Hepatocyte (in vitro differentiated cells): Measurements from ENCODE around the gene PAQR5. TPM values are rescaled to one million over a fixed set of nuclear protein-coding genes. Genes with fewer than 3 reads are reported as not detected.

ENCODE experiments used
- DNase-seq: peaks from one replicate; pipeline ENCODE4 v3.0.0-alpha.2; 2016; ENCODE audit warnings: low spot score
- H2AFZ ChIP-seq: fragments of 200-600 bp; sonication (generic); 2 replicates; pipeline ENCODE4 v1.6.0; 2016; ENCODE audit warnings: antibody characterized with exemption, mild to moderate bottlenecking
- H3K27ac ChIP-seq: fragments of 200-600 bp; sonication (generic); 2 replicates; pipeline ENCODE4 v1.5.1; 2016; ENCODE audit warnings: mild to moderate bottlenecking
- H3K27me3 ChIP-seq: fragments of 200-600 bp; sonication (generic); 2 replicates; pipeline ENCODE4 v1.6.1; 2016
- H3K36me3 ChIP-seq: fragments of 200-600 bp; sonication (generic); replicated peaks from 2 replicates; pipeline ENCODE4 v1.5.1; 2016; ENCODE audit warnings: low read depth; ENCODE audit not compliant: insufficient read depth
- H3K4me1 ChIP-seq: fragments of 200-600 bp; sonication (generic); 2 replicates; pipeline ENCODE4 v1.5.1; 2016; ENCODE audit warnings: mild to moderate bottlenecking, moderate library complexity; ENCODE audit not compliant: insufficient read depth
- H3K4me2 ChIP-seq: fragments of 200-600 bp; sonication (generic); 2 replicates; pipeline ENCODE4 v1.6.0; 2016
- H3K4me3 ChIP-seq: fragments of 200-600 bp; sonication (generic); 2 replicates; pipeline ENCODE4 v1.5.1; 2016; ENCODE audit warnings: mild to moderate bottlenecking
- H3K79me2 ChIP-seq: fragments of 200-600 bp; sonication (generic); 2 replicates; pipeline ENCODE4 v1.6.0; 2017; ENCODE audit warnings: mild to moderate bottlenecking
- H3K9me2 ChIP-seq: fragments of 200-600 bp; sonication (generic); replicated peaks from 2 replicates; pipeline ENCODE4 v1.6.0; 2017; ENCODE audit warnings: mild to moderate bottlenecking; ENCODE audit not compliant: insufficient read depth
- H3K9me3 ChIP-seq: fragments of 200-600 bp; sonication (generic); 2 replicates; pipeline ENCODE4 v1.5.1; 2016; ENCODE audit warnings: low read depth, mild to moderate bottlenecking
- H4K20me1 ChIP-seq: fragments of 200-600 bp; sonication (generic); 2 replicates; pipeline ENCODE4 v1.6.0; 2016; ENCODE audit warnings: mild to moderate bottlenecking; ENCODE audit not compliant: insufficient read depth, poor library complexity, severe bottlenecking
- EZH2 ChIP-seq: fragments of 200-600 bp; sonication (generic); IDR thresholded peaks from 2 replicates; pipeline ENCODE4 v1.6.1; 2016; ENCODE audit warnings: antibody characterized with exemption, mild to moderate bottlenecking, borderline replicate concordance
- EZH2phosphoT487 ChIP-seq: fragments of 200-600 bp; sonication (generic); IDR thresholded peaks from one replicate; pipeline ENCODE4 v1.6.1; 2018; ENCODE audit warnings: antibody characterized with exemption, mild to moderate bottlenecking, low read depth, moderate library complexity; ENCODE audit not compliant: unreplicated experiment, severe bottlenecking
- whole genome bisulfite sequencing: methylation state at CpG from one replicate; pipeline ENCODE4 v1.1.6; 2016; ENCODE audit warnings: low lambda C conversion rate; ENCODE audit errors: missing lambda C conversion rate; 5-methylcytosine and 5-hydroxymethylcytosine counted together
- polyA plus RNA-seq: library from polyadenylated mRNA; unstranded; fragments of >200 nt; fragmentation: Nextera tagmentation; extraction: Ambion mirVana; gene quantifications from 2 replicates; pipeline ENCODE4 v1.2.1, GENCODE V29; 2016
- total RNA-seq: library from RNA; depleted of rRNA; stranded (reverse); fragments of >200 nt; gene quantifications from 2 replicates; pipeline ENCODE4 v1.2.3, GENCODE V29; 2014
- TF ChIP-seq, protein P1 (sequence below): fragments of 200-600 bp; sonication (generic); IDR thresholded peaks from 2 replicates; pipeline ENCODE4 v1.5.1; 2016; ENCODE audit warnings: antibody characterized with exemption, mild to moderate bottlenecking; ENCODE audit not compliant: poor library complexity

PAQR5 gene
- total and polyA plus RNA-seq, 2 experiments from 2014 or later, result 2.1 to 2.8 TPM

DNA sequence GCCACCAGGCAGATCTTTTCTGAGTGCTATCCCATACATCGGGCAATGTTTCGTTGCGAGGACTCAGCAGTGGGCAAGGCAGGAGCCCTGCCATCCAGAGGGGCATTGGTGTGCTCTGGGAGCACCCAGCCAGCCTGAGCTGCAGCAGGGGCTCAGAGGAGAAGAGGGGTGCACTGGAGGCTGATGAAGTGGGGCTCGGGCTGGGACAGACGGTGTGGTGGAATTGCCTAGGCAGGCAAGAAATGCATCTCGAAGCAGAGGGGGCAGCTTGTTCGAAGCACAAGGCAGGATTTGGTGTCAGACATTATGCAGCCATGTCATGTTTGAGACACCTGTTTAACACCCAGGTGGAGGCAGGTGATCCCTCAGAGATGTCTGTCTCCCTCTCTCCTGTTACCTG lies 19.3 kb downstream of the PAQR5 start:
- H2AFZ ChIP-seq, result no peak overlapping the region
- no peaks in the 10 kb centered on the region for H3K36me3 ChIP-seq
- no peak overlapping the region for H3K4me3 ChIP-seq
- peak overlapping the region; percentile 33 for H3K4me2 ChIP-seq
- no peak for DNase-seq
- no peaks in the 10 kb centered on the region for H4K20me1 ChIP-seq
- H3K9me3 ChIP-seq, result no peaks in the 10 kb centered on the region
- peaks cover 8% of the 10 kb centered on the region for H3K4me1 ChIP-seq
- no peaks in the 10 kb centered on the region for H3K9me2 ChIP-seq
- no peak for TF ChIP-seq EZH2
- no peaks in the 10 kb centered on the region for H3K27me3 ChIP-seq
- 95% methylated on average over 7 of the region's 7 CpGs for WGBS
- no peaks in the 10 kb centered on the region for H3K79me2 ChIP-seq
- H3K27ac ChIP-seq, result no peak overlapping the region

DNA sequence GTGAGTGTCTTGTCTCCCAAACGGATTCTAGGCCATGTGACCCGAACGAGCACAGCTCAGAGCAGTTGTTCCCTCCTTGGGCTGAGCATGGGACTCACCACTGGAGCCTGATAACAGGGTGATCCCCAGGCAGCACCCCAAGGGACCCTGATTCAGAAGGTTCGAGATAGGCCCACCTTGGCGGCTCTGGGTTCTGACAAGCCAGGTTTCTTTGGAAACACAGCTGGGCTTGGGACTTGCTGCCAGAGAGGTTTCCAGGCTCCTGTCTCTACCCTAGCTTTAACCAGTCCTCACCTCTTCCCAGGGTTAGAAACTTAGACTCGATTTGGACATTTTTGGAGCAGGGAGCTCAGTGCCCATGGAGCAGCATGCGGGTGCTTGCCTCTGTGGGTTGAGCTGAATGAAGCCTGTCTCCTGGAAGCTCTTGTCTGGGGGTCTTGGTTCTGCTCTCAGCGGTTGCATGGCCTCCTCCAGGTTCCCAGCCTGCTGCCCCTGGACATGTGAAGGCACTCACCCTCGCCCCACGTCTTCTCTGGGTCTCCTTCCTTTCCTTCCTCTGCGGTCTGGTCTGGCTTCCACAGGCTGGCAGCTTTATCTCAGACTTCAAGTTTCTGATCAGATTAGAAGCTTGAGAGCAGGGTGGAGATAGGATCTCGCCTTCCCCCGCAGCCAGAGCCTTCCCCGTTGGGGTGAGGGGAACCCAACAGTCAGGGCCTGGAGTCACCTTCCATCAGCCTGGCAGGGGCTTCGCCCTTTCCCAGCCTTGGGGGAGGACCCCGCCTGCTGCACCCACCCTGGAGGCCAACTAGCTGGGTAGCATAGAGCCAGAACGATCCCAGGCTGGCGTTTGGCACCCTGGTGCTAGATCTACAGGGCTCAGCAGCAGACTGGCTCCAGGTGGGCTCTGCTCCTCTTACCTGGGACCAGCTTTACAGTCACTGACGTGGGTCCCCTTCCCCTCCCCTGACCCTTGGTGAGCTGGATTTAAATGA lies 21.0 kb downstream of the PAQR5 start:
- no peak overlapping the region for H3K4me2 ChIP-seq
- H3K27me3 ChIP-seq, result no peaks in the 10 kb centered on the region
- 78% methylated on average over 19 of the region's 19 CpGs for WGBS
- no peaks in the 10 kb centered on the region for H3K36me3 ChIP-seq
- TF ChIP-seq, protein P1, sequence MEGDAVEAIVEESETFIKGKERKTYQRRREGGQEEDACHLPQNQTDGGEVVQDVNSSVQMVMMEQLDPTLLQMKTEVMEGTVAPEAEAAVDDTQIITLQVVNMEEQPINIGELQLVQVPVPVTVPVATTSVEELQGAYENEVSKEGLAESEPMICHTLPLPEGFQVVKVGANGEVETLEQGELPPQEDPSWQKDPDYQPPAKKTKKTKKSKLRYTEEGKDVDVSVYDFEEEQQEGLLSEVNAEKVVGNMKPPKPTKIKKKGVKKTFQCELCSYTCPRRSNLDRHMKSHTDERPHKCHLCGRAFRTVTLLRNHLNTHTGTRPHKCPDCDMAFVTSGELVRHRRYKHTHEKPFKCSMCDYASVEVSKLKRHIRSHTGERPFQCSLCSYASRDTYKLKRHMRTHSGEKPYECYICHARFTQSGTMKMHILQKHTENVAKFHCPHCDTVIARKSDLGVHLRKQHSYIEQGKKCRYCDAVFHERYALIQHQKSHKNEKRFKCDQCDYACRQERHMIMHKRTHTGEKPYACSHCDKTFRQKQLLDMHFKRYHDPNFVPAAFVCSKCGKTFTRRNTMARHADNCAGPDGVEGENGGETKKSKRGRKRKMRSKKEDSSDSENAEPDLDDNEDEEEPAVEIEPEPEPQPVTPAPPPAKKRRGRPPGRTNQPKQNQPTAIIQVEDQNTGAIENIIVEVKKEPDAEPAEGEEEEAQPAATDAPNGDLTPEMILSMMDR, result no peak
- TF ChIP-seq EZH2phosphoT487 (no peak), EZH2 (no peak)
- H3K9me2 ChIP-seq, result no peaks in the 10 kb centered on the region
- H3K4me1 ChIP-seq, result peaks cover 12% of the 10 kb centered on the region
- H3K9me3 ChIP-seq, result no peaks in the 10 kb centered on the region
- H4K20me1 ChIP-seq, result no peaks in the 10 kb centered on the region
- H2AFZ ChIP-seq, result no peak overlapping the region
- no peak overlapping the region for H3K27ac ChIP-seq
- no peak for DNase-seq
- H3K4me3 ChIP-seq, result no peak overlapping the region
- H3K79me2 ChIP-seq, result no peaks in the 10 kb centered on the region

DNA sequence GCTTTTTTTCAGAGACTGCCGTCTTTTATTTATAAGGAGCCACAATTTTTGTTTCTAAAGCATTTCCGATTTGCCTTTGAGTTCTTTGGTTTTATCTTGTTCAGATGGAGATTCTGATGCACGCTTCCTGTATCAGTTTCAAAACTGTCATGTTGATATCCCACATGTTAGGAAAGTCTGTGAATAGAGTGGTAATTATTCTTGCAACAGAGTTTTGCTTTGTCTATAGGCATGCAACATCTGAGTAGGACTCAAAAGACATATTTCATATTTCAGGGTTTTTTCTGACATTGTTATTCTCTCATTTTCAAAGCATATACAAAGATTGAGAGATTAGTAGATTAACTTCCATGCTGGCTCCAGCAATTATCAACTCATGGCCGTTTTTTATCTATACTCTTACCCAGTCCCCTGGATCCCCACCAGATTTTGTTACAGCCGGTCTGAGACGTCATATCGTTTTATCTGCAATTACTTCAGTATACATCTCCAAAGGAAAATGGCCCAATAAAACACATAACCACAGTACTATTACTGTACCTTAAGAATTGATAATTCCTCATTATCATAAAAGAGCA lies 22.4 kb downstream of the PAQR5 start:
- Histone ChIP-seq H2AFZ (no peak overlapping the region), H3K27ac (no peak overlapping the region), H3K79me2 (no peaks in the 10 kb centered on the region), H4K20me1 (no peaks in the 10 kb centered on the region), H3K4me3 (no peak overlapping the region), H3K36me3 (no peaks in the 10 kb centered on the region), H3K27me3 (no peaks in the 10 kb centered on the region), H3K4me2 (no peak overlapping the region), H3K9me2 (no peaks in the 10 kb centered on the region), H3K4me1 (peaks cover 12% of the 10 kb centered on the region), H3K9me3 (no peaks in the 10 kb centered on the region)
- no peak for TF ChIP-seq EZH2
- no peak for TF ChIP-seq EZH2phosphoT487
- TF ChIP-seq, protein P1, result no peak
- WGBS, result 42% methylated on average over 7 of the region's 7 CpGs
- no peak for DNase-seq

DNA sequence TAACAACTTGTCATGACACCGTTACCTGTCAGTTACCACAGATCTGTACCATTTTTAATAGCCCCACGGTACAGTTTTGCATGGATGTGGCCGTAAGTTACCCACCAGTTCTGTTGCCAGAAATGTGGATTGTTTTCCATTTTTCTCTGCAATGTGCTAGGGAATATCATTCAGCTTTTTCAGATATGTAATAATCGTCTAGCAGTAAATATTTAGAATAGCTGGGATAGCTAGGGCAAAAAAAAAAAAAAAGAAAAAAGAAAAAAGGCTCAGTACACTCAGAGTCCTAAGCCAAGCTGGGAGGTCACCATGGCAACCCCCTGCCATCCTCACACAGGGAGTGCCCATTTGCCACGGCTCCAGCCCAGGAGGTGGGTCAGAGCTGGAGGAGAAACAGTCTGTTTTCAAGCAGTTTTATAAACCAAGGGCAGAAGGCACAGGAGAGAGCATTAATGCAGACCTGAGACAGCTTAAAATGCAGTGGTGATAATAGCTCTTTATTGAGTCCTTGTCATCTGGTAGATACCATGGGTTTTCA lies 25.2 kb downstream of the PAQR5 start:
- WGBS, result 55% methylated on average over 5 of the region's 5 CpGs
- Histone ChIP-seq H4K20me1 (no peaks in the 10 kb centered on the region), H3K27ac (no peak overlapping the region), H3K9me2 (no peaks in the 10 kb centered on the region), H3K4me2 (no peak overlapping the region), H3K4me3 (no peak overlapping the region), H3K4me1 (peaks cover 16% of the 10 kb centered on the region), H3K79me2 (no peaks in the 10 kb centered on the region), H2AFZ (no peak overlapping the region), H3K9me3 (no peaks in the 10 kb centered on the region), H3K36me3 (no peaks in the 10 kb centered on the region), H3K27me3 (no peaks in the 10 kb centered on the region)
- DNase-seq, result peak; percentile 29
- TF ChIP-seq EZH2 (no peak), EZH2phosphoT487 (no peak)
- TF ChIP-seq, protein P1, result no peak
